GM18951 (cell line): ENCODE data around the gene PAPLN.
"Not testable (repeated sequence)": the region's sequence is repeated elsewhere in the genome, so short reads cannot be mapped to it uniquely, and the experiment has no call there.

Source experiments
- POLR2A ChIP-seq: IDR thresholded peaks from 4 replicates; pipeline ENCODE4 v1.6.1; 2011; ENCODE audit warnings: mild to moderate bottlenecking; ENCODE audit not compliant: insufficient read length, insufficient read depth; ENCODE audit errors: extremely low read depth
- in situ Hi-C: fragments of 300-500 bp; cut with MboI; formaldehyde crosslinking; loops from one replicate; pipeline ENCODE4 v1.12.0; 2022; ENCODE audit warnings: low sequenced_read_pairs, mixed read lengths, inconsistent platforms; ENCODE audit not compliant: unreplicated experiment

PAPLN gene

GRCh38 chr14:73237219-73237785 lies at the start of gene PAPLN:
TSS of gene PAPLN (plus strand) at chr14:73237506. CDS start at chr14:73239779, 2,273 bp downstream.
- in situ Hi-C loops, result no loop called here
- no peak for TF ChIP-seq POLR2A

GRCh38 chr14:73188501-73188911 lies 48.8 kb upstream of the PAPLN start:
- no peak for TF ChIP-seq POLR2A
- in situ Hi-C loops, result no loop called here

- in situ Hi-C loops, result no loop called here
- no peak for TF ChIP-seq POLR2A
Observed at GRCh38 chr14:73189651-73190050, 47.7 kb upstream of the PAPLN start.

GRCh38 chr14:73191441-73191840 lies 45.9 kb upstream of the PAPLN start:
- in situ Hi-C loops, result no loop called here
- no peak for TF ChIP-seq POLR2A

- in situ Hi-C loops, result not testable (repeated sequence)
Observed at GRCh38 chr14:73194306-73194705, 43.0 kb upstream of the PAPLN start.

- in situ Hi-C loops, result no loop called here
- no peak for TF ChIP-seq POLR2A
Observed at GRCh38 chr14:73198253-73198652, 39.1 kb upstream of the PAPLN start.

- TF ChIP-seq POLR2A, result no peak
- in situ Hi-C loops, result no loop called here
Observed at GRCh38 chr14:73203527-73203926, 33.8 kb upstream of the PAPLN start.

- TF ChIP-seq POLR2A, result no peak
- in situ Hi-C loops, result no loop called here
Observed at GRCh38 chr14:73207615-73208014, 29.7 kb upstream of the PAPLN start.

- no peak for TF ChIP-seq POLR2A
- in situ Hi-C loops, result no loop called here
Observed at GRCh38 chr14:73208390-73208789, 28.9 kb upstream of the PAPLN start.

- in situ Hi-C loops, result no loop called here
- no peak for TF ChIP-seq POLR2A
Observed at GRCh38 chr14:73208846-73209245, 28.5 kb upstream of the PAPLN start.

- no peak for TF ChIP-seq POLR2A
- in situ Hi-C loops, result no loop called here
Observed at GRCh38 chr14:73209953-73210352, 27.4 kb upstream of the PAPLN start.

- in situ Hi-C loops, result no loop called here
- TF ChIP-seq POLR2A, result no peak
Observed at GRCh38 chr14:73211251-73212040, 25.9 kb upstream of the PAPLN start.

- in situ Hi-C loops, result no loop called here
- TF ChIP-seq POLR2A, result no peak
Observed at GRCh38 chr14:73216030-73216429, 21.3 kb upstream of the PAPLN start.

- in situ Hi-C loops, result no loop called here
- TF ChIP-seq POLR2A, result no peak
Observed at GRCh38 chr14:73217411-73217810, 19.9 kb upstream of the PAPLN start.

- in situ Hi-C loops, result no loop called here
- no peak for TF ChIP-seq POLR2A
Observed at GRCh38 chr14:73220061-73220460, 17.2 kb upstream of the PAPLN start.

GRCh38 chr14:73220634-73221033 lies 16.7 kb upstream of the PAPLN start:
- no peak for TF ChIP-seq POLR2A
- in situ Hi-C loops, result no loop called here
